ENCODE results near the gene MAML3. TPM values are rescaled to one million over a fixed set of nuclear protein-coding genes. Genes with fewer than 3 reads are reported as not detected.

Gene MAML3
- total and polyA plus RNA-seq, 10 donors, result 0.63 to 18.4 (median 12.7) TPM

DNA sequence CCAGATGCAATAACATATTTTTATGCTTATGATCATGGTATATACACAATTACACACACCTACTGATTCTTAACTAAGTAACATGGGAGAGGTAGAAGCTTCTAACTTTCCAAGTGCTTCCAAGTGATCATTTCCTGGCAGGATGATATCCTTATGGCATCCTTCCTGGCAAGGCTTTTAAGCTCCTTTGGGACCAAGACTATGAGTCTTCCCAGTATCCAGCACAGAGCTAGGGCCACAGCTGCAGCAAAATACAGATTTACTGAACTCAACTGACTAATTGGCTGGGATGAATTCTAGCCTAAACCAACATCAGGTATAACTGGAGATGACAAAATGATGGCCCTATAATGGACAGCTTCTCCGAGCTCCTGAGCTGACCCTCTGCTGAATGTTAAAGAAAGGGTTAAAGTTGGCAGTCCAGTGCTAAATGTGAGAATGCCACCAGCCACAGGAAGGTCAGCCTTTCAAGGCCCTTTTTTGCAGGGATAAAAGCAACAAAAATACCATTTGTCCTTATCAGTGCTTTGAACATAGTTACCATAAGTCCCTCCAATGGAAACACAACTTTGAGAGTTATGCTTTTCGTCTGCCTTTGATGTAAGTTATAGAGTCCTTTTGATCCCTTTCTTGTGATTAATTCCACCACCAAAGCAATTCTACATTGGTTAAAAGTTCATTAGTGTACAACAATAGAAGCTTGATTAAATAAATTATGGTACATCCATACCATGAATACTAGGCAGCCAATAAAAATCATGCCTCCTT, 415.0 kb downstream of the MAML3 start:
- no peak for DNase-seq
- peaks cover 11 to 75% (median 48%) of the 10 kb centered on the region in 6 donors for H3K4me1 ChIP-seq
- no peak for TF ChIP-seq POLR2AphosphoS5 (IDR thresholded peaks at IDR 0.05)
- TF ChIP-seq POLR2A (IDR thresholded peaks at IDR 0.05), result no peak
- TF ChIP-seq, protein P1, sequence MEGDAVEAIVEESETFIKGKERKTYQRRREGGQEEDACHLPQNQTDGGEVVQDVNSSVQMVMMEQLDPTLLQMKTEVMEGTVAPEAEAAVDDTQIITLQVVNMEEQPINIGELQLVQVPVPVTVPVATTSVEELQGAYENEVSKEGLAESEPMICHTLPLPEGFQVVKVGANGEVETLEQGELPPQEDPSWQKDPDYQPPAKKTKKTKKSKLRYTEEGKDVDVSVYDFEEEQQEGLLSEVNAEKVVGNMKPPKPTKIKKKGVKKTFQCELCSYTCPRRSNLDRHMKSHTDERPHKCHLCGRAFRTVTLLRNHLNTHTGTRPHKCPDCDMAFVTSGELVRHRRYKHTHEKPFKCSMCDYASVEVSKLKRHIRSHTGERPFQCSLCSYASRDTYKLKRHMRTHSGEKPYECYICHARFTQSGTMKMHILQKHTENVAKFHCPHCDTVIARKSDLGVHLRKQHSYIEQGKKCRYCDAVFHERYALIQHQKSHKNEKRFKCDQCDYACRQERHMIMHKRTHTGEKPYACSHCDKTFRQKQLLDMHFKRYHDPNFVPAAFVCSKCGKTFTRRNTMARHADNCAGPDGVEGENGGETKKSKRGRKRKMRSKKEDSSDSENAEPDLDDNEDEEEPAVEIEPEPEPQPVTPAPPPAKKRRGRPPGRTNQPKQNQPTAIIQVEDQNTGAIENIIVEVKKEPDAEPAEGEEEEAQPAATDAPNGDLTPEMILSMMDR (IDR thresholded peaks at IDR 0.05 in 8 of 11, conservative IDR thresholded peaks at IDR 0.05 in 3 of 11), result no peak
- H3K27ac ChIP-seq, result no peak overlapping the region
- H3K4me3 ChIP-seq, result no peak overlapping the region
- H3K27me3 ChIP-seq (replicated peaks in 1 of 7), result peaks cover 0 to 29% (median 7%) of the 10 kb centered on the region in 7 donors
- no peaks in the 10 kb centered on the region for H3K9me3 ChIP-seq
- no peaks in the 10 kb centered on the region for H3K36me3 ChIP-seq
- intact Hi-C loops (cut with DNase I; ENCODE audit: low total_unique reads), result loop anchor here (5.0 to 10.0 kb wide), 3 partner anchors 273 to 513 kb away; partner anchors contain the start of gene MAML3
- WGBS, 5 donors, result 62 to 80% (median 75%) methylated on average over 2 of the region's 2 CpGs

DNA sequence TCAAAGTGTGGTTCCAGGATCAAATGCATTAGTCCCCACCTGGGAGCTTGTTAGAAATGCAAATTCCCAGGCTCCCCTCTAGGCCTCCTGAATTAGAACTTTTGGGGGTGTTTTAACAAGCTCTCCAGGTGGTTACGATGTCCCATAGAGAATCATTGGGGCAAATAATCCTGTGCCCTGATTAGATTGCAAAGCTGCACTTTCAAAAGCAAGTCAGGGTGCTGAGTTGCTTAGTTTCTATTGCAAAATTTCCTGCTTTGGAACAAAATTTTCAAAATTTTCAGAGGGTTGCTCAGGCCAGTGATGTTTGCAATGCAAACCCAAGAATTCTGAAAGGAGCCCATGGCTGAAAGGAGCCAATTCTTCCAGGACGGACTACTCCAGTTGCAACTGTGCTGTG, 417.3 kb downstream of the MAML3 start:
- Histone ChIP-seq H3K9me3 (no peaks in the 10 kb centered on the region), H3K4me3 (no peak overlapping the region), H3K36me3 (no peaks in the 10 kb centered on the region), H3K27ac (peak overlapping the region in 4 of 8 donors; percentile 63 to 86 (median 80)), H3K4me1 (peaks cover 11 to 77% (median 51%) of the 10 kb centered on the region in 6 donors), H3K27me3 (replicated peaks in 1 of 7) (peaks cover 0 to 40% (median 7%) of the 10 kb centered on the region in 7 donors)
- DNase-seq, result no peak
- WGBS, 5 donors, result 56 to 93% (median 78%) methylated on average over 2 of the region's 2 CpGs
- no peak for TF ChIP-seq POLR2AphosphoS5 (IDR thresholded peaks at IDR 0.05)
- TF ChIP-seq, protein P1 (IDR thresholded peaks at IDR 0.05 in 8 of 11, conservative IDR thresholded peaks at IDR 0.05 in 3 of 11), result no peak
- TF ChIP-seq POLR2A (IDR thresholded peaks at IDR 0.05), result no peak
- intact Hi-C loops (cut with DNase I; ENCODE audit: low total_unique reads), result loop anchor here (5.0 to 10.0 kb wide), 3 partner anchors 276 to 516 kb away; partner anchors contain the start of gene MAML3

DNA sequence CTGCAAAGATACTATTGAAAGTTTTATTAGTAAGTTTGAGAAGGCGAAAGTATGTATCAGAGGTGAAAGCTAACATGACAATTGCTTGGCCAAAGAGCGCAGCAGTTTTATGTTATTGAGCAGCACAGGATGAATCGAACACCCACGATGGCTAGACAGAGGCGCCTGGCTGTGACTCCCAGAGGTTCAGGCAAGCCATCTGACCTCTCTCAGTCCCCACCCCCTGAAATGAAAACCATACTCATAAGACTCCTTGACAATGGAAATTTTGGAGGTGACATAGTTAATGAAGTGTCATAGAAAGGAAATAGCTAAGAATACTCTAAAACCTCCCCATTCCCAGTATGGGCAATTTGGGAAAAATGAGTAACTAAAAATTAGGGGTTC, 417.7 kb downstream of the MAML3 start:
- Histone ChIP-seq H3K36me3 (no peaks in the 10 kb centered on the region), H3K27ac (peak overlapping the region in 4 of 8 donors; percentile 63 to 86 (median 80)), H3K27me3 (replicated peaks in 1 of 7) (peaks cover 0 to 40% (median 7%) of the 10 kb centered on the region in 7 donors), H3K4me1 (peaks cover 11 to 73% (median 49%) of the 10 kb centered on the region in 6 donors), H3K9me3 (no peaks in the 10 kb centered on the region), H3K4me3 (no peak overlapping the region)
- TF ChIP-seq POLR2AphosphoS5 (IDR thresholded peaks at IDR 0.05), result no peak
- TF ChIP-seq, protein P1 (IDR thresholded peaks at IDR 0.05 in 8 of 11, conservative IDR thresholded peaks at IDR 0.05 in 3 of 11), result no peak
- no peak for TF ChIP-seq POLR2A (IDR thresholded peaks at IDR 0.05)
- WGBS, 5 donors, result 83 to 92% (median 88%) methylated on average over 5 of the region's 5 CpGs
- intact Hi-C loops (cut with DNase I; ENCODE audit: low total_unique reads), result loop anchor here (5.0 to 10.0 kb wide), 3 partner anchors 276 to 516 kb away; partner anchors contain the start of gene MAML3
- DNase-seq, result no peak

All from spleen (tissue), 11 donors.